Muscle of leg (tissue), 11 donors: ENCODE measurements around the gene AUTS2. TPM values are rescaled to one million over a fixed set of nuclear protein-coding genes. Genes with fewer than 3 reads are reported as not detected.

Source experiments
- DNase-seq: peaks from one replicate; pipeline ENCODE4 v3.0.0; 2013
- H3K27ac ChIP-seq: one replicate; pipeline ENCODE4 v1.5.1; 2013; ENCODE audit warnings: mild to moderate bottlenecking, low read length, control low read depth
- H3K27me3 ChIP-seq: one replicate; pipeline ENCODE4 v1.6.1; 2013; ENCODE audit warnings: low read length; ENCODE audit not compliant: control insufficient read depth, insufficient read depth
- H3K36me3 ChIP-seq: one replicate; pipeline ENCODE4 v1.6.1; 2013; ENCODE audit warnings: low read length; ENCODE audit not compliant: control insufficient read depth, insufficient read depth
- H3K4me1 ChIP-seq: one replicate; pipeline ENCODE4 v1.6.1; 2013; ENCODE audit warnings: low read length; ENCODE audit not compliant: control insufficient read depth, insufficient read depth
- H3K4me3 ChIP-seq: one replicate; pipeline ENCODE4 v1.5.1; 2013; ENCODE audit warnings: low read length, control low read depth
- H3K9me3 ChIP-seq: replicated peaks from 2 replicates; pipeline ENCODE4 v1.6.1; 2013; ENCODE audit warnings: low read depth, low read length; ENCODE audit not compliant: control insufficient read depth
- WGBS: methylation state at CpG from one replicate; pipeline ENCODE4 v1.1.5; 2013; ENCODE audit warnings: missing lambda C conversion rate; ENCODE audit not compliant: insufficient coverage; 5-methylcytosine and 5-hydroxymethylcytosine counted together
- polyA plus RNA-seq, 8 donors: library from polyadenylated mRNA; unstranded; fragments of 120-200 nt; gene quantifications; one replicate each; pipeline versions ENCODE4 v1.2.1 to v1.2.3, GENCODE V29; 2013; ENCODE audit warnings: inconsistent platforms in 1 of 8, low replicate concordance in 1 of 8; ENCODE audit not compliant: insufficient read length in 8 of 8, insufficient read depth in 1 of 8
- total RNA-seq: library from RNA; stranded (reverse); fragments of 120-200 nt; gene quantifications from one replicate; pipeline ENCODE4 v1.2.4, GENCODE V29; 2013

The AUTS2 gene
- total and polyA plus RNA-seq, 9 donors: 28.6 to 92.3 (median 58.8) TPM

DNA sequence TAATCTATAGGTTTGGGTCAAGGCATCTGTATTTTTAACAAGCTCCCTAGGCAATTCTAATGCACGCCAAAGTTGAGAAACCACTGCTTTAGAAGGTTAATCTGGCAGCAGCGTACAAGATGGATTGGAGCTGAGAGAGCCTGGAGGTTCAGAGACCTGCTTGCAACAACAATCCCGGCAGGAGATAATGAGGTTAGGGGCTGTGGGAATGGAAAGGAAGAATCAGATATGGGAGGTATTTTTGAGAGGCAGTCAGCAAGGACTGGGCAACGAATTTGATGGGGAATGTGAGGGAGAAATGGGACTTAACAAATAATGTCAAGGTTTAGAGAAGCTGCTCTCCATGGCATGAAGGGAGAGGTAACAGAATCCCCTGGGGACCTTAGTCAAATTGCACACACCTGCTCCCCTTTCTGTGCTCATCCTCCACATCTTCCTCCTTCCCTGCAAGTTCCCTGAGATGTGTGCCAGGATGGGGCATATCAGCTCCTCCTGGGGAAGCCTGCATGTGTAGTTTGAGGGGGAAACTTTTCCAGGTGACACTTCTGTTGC lies 802.6 kb downstream of the AUTS2 start:
- Histone ChIP-seq H3K9me3 (no peaks in the 10 kb centered on the region), H3K36me3 (no peaks in the 10 kb centered on the region), H3K27ac (no peak overlapping the region), H3K27me3 (no peaks in the 10 kb centered on the region), H3K4me1 (no peaks in the 10 kb centered on the region), H3K4me3 (no peak overlapping the region)
- WGBS: 73% methylated on average over 3 of the region's 4 CpGs
- no peak for DNase-seq

DNA sequence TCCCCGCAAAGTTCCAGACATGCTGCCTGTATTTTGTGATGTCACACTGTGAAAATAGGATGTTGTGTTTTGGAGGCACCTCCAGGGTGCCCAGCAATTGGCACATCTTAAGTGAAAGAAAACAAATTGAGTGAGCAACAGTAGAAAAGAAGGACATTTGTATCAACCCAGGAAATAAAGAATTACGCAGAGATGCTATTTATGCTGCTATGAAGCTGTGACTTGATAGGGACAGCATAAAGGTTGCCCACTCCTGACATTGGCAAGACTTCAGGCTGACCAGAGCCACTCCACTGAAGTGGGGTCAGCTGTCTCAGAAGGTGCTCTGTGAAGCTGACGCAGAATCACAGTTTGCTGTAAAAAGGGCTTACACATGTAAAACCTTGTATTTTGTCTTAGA lies 803.8 kb downstream of the AUTS2 start:
- no peak overlapping the region for H3K4me3 ChIP-seq
- H3K4me1 ChIP-seq: peaks cover 7% of the 10 kb centered on the region
- no peaks in the 10 kb centered on the region for H3K27me3 ChIP-seq
- no peaks in the 10 kb centered on the region for H3K36me3 ChIP-seq
- no peaks in the 10 kb centered on the region for H3K9me3 ChIP-seq
- 93% methylated on average over 3 of the region's 3 CpGs for WGBS
- H3K27ac ChIP-seq: no peak overlapping the region
- DNase-seq: no peak

DNA sequence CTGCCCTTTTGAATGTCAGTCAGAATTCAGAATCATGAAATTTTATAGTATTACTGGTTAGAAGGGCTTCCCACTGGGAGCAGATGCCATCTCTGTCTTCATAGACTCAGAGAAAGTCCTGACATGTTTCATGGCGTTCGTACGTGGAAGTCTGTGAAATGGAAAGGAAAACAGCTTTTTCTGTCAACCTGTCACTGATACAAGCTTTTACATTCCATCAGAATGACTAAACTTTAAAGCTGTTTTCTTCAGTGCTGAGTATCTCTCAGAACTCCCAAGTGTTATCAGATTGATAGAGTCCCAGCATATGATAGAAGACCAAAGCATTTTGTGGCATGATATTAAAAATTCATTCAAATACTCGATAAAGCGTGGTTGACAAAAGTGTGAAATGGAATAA lies 807.0 kb downstream of the AUTS2 start:
- WGBS: no CpG with 5 or more reads among the region's 5 CpGs
- Histone ChIP-seq H3K4me1 (peaks cover 7% of the 10 kb centered on the region), H3K27me3 (no peaks in the 10 kb centered on the region), H3K4me3 (no peak overlapping the region), H3K36me3 (no peaks in the 10 kb centered on the region), H3K9me3 (no peaks in the 10 kb centered on the region), H3K27ac (no peak overlapping the region)
- DNase-seq: no peak

DNA sequence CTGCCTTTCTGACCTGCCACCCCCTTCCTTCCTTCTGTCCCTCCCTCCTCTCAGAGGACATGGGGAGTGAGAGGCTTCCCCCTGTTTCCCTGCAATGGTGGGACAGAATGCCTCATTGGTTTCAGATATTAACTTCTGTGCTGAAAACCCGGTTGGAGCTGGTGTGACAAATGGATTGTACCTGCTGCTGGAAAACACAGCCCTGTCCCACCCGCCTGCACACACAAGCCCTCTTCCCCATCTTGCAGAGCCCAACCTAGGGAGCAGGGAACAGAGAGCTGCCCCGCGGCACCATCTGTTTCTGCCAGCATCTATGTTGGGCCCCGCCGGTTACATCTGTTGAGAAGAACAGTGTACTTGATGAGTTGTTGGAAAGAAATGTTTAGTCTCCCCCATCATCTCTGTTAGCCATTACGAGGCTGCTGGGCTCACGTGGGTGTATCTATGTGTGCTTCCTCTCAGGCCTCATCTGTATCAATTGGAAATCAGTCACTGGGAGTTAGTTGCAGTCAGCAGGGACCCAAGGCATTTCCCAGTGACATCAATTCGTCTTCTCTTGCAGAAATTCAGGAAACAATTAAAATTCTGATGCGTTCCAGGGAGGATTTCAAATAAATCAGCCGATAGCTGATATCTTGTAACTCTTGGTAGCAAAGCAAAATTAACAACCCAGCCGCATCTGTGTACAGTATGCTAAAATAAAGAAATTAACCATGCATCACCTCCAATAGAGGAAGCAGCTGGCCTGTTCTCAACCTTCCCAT lies 808.1 kb downstream of the AUTS2 start:
- 20% methylated on average over 1 of the region's 12 CpGs for WGBS
- H3K36me3 ChIP-seq: no peaks in the 10 kb centered on the region
- no peaks in the 10 kb centered on the region for H3K27me3 ChIP-seq
- peaks cover 7% of the 10 kb centered on the region for H3K4me1 ChIP-seq
- no peak overlapping the region for H3K4me3 ChIP-seq
- no peak overlapping the region for H3K27ac ChIP-seq
- peak; percentile 33 for DNase-seq
- no peaks in the 10 kb centered on the region for H3K9me3 ChIP-seq

DNA sequence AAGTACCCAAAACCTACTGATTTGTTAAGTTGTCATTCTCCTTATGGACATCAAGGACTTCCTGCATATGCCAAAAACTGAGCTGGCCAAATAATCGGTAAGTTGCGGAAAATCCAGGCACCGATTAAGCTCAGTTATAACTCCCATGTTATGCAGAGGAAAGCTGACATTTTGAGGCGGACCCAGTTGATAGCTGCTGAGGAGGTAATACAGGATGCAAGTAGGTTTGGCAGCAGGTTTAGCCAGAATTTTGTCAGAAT lies 808.6 kb downstream of the AUTS2 start:
- Histone ChIP-seq H3K9me3 (no peaks in the 10 kb centered on the region), H3K27ac (no peak overlapping the region), H3K27me3 (no peaks in the 10 kb centered on the region), H3K36me3 (no peaks in the 10 kb centered on the region), H3K4me1 (peaks cover 7% of the 10 kb centered on the region), H3K4me3 (no peak overlapping the region)
- no peak for DNase-seq
- 73% methylated on average over 4 of the region's 4 CpGs for WGBS

DNA sequence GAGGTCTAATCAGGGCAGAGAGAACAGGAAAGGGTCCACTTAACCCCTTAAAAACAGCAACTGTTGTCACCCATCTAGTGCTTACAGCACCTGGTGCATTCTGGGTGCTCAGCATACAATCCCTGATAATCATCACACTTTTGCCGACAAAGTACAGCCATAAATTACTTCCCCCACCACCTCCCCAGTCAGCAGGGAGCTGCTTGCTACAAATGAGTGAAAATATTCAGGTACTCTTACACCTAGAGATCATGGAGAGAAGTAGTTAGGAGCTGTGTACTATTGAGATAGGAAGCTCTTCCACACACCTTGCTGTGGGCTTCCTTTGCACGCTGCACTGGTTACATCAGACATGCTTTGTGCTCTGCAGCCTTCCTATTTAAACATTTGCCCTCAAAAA lies 810.2 kb downstream of the AUTS2 start:
- Histone ChIP-seq H3K9me3 (no peaks in the 10 kb centered on the region), H3K4me1 (peaks cover 7% of the 10 kb centered on the region), H3K27ac (no peak overlapping the region), H3K36me3 (no peaks in the 10 kb centered on the region), H3K27me3 (no peaks in the 10 kb centered on the region), H3K4me3 (no peak overlapping the region)
- no peak for DNase-seq
- no CpG with 5 or more reads among the region's 2 CpGs for WGBS

DNA sequence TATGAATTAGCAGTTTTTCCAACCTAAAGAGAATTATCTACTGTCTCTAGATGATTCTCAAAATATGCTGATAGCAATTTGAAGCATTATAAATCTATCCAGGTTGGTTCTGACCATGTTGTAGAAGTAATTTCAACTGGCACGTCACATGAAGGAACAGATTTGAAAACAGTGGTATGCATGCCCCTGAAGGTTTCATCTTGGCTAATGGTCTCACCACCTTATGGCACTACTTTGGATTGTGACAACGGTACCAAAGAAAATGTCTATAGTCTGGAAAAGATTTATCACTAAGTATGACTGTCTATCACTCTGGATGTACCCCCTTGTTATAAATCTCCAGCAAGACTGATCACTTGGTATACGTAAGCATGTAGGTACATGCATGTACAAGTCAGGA lies 810.6 kb downstream of the AUTS2 start:
- Histone ChIP-seq H3K27me3 (no peaks in the 10 kb centered on the region), H3K36me3 (no peaks in the 10 kb centered on the region), H3K4me3 (no peak overlapping the region), H3K4me1 (peaks cover 7% of the 10 kb centered on the region), H3K9me3 (no peaks in the 10 kb centered on the region), H3K27ac (no peak overlapping the region)
- WGBS: 83% methylated on average over 1 of the region's 3 CpGs
- DNase-seq: no peak

DNA sequence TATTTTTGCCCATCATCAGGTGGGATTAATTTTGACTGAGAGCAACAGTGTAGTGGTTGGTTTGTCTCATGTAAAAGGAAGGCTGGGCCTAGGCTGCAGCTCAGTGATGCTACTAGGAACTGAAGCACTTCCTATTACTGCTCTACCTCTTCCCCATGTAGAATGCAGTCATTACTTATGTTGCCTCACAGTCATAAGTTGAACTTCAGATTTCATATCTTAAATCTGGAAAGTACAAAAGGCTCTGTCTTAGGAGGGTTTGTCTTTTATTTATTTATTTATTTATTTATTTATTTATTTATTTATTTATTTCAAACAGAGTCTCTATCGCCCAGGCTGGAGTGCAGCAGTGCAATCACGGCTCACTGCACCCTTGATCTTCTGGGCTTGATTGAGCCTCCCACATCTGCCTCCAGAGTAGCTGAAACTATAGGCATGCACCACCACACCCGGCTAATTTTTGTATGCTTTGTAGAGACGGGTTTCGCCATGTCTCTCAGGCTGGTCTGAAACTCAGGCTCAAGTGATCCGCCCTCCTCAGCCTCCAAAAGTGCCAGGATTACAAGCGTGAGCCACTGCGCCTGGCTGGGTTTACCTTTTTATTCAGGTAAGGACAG lies 812.0 kb downstream of the AUTS2 start:
- DNase-seq: no peak
- no peak overlapping the region for H3K4me3 ChIP-seq
- no peaks in the 10 kb centered on the region for H3K27me3 ChIP-seq
- WGBS: 95% methylated on average over 2 of the region's 8 CpGs
- H3K36me3 ChIP-seq: no peaks in the 10 kb centered on the region
- no peaks in the 10 kb centered on the region for H3K9me3 ChIP-seq
- H3K4me1 ChIP-seq: peaks cover 7% of the 10 kb centered on the region
- no peak overlapping the region for H3K27ac ChIP-seq

DNA sequence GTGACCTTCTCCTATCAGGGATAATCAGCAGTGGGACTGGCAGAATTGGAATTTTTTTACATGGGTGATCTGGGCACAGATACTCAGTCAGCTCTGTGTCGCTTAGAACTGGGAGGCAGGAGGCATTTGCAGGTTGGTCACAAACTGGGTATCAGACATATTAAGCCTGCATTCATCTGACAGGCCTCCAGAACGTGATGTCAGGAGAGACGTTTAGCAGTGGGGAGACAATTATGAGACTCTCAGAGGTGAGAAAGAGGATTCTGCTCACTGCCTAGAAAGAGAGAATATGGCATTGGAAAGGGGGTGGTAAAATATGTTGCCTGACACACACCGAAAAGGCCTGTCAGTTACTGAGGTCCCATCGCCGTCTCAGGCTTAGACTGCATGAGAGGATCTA lies 816.1 kb downstream of the AUTS2 start:
- DNase-seq: no peak
- no peaks in the 10 kb centered on the region for H3K36me3 ChIP-seq
- 92% methylated on average over 6 of the region's 6 CpGs for WGBS
- no peak overlapping the region for H3K27ac ChIP-seq
- no peak overlapping the region for H3K4me3 ChIP-seq
- H3K4me1 ChIP-seq: no peaks in the 10 kb centered on the region
- H3K9me3 ChIP-seq: no peaks in the 10 kb centered on the region
- no peaks in the 10 kb centered on the region for H3K27me3 ChIP-seq

DNA sequence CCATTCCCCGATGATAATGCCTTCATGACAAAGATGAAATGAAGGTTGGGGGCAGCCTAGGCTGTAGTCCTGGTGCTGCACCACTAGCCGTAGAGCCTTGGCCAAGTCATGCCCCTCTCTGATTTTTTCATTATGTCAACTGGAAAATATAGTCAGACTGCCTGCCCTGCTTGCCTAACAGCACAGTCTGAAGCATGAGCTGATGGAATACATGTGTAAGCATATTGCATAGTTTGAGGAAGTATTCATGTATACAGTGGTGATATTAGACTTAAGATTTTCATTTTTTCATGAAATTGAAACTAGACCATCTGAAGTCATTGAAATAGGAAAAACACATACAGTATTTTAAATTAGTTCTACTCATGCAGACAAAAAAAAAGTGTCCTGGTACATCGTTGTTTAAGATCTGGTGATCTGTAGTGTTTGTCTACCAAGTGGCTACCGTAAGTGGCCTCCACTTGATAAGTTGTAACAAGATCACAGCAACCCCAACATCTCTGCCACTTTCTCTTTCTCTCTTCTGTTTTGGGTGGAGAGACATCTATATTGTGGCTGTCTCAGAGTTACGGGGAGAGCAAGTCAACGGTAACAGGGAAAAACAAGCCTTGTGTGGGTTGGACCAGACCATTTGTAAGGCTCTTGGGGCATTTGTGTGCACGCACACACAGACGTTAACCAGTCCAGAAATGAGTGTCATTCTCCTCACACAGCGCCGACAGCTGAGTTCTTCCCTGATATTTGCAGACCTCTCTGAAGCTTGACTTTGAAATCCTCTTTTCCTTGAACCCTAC lies 817.1 kb downstream of the AUTS2 start:
- Histone ChIP-seq H3K4me1 (no peaks in the 10 kb centered on the region), H3K4me3 (no peak overlapping the region), H3K27me3 (no peaks in the 10 kb centered on the region), H3K36me3 (no peaks in the 10 kb centered on the region), H3K9me3 (no peaks in the 10 kb centered on the region), H3K27ac (no peak overlapping the region)
- 92% methylated on average over 5 of the region's 10 CpGs for WGBS
- peak; percentile 25 for DNase-seq
